Endothelial cell of umbilical vein (primary cell): ENCODE data around the gene DPP6. TPM values are rescaled to one million over a fixed set of nuclear protein-coding genes. Genes with fewer than 3 reads are reported as not detected.

ENCODE experiments used
- BruUV-seq: library from RNA; stranded (reverse); fragments of 400-500 nt; replicated peaks from 2 replicates; lab custom pipeline; 2021; lab: Mats Ljungman, UMichigan
- CTCF ChIA-PET: fragments of 300-600, 350-600 bp; sonication (Branson Sonifier 250); formaldehyde crosslinking; loops from one replicate; lab custom pipeline; 2021; ENCODE audit warnings: antibody characterized with exemption, inconsistent platforms; lab: Charles Lee
- POLR2A ChIA-PET: fragments of 300-600, 350-600 bp; sonication (Branson Sonifier 250); formaldehyde crosslinking; loops from one replicate; lab custom pipeline; 2021; ENCODE audit warnings: antibody characterized with exemption, inconsistent platforms; lab: Charles Lee
- DNase-seq: peaks from one replicate; pipeline ENCODE4 v3.0.0-alpha.2; 2011; ENCODE audit warnings: low read depth, low spot score
- FAIRE-seq: peaks from 2 replicates; lab custom pipeline; 2011; peaks lifted over from hg19 to GRCh38; lab: Jason Lieb, UNC
- H2AFZ ChIP-seq: 2 replicates; pipeline ENCODE4 v1.6.0; 2012; ENCODE audit warnings: low read depth, low read length, control low read depth, inconsistent platforms
- H3K27ac ChIP-seq: 2 replicates; pipeline ENCODE4 v1.5.1; 2011; ENCODE audit warnings: low read depth, mild to moderate bottlenecking, control low read depth, low read length, moderate library complexity; ENCODE audit not compliant: insufficient read depth
- H3K27me3 ChIP-seq, 2 experiments: 2 replicates each; pipeline versions ENCODE4 v1.6.0 to v1.6.1; 2011; ENCODE audit warnings: low read length in 2 of 2, mixed read lengths in 1 of 2; ENCODE audit not compliant: control insufficient read depth in 2 of 2, insufficient read depth in 2 of 2
- H3K36me3 ChIP-seq, 2 experiments: 2 replicates in 1 of 2; 3 replicates in 1 of 2; pipeline ENCODE4 v1.5.1; 2011; ENCODE audit warnings: low read length in 2 of 2, mild to moderate bottlenecking in 1 of 2, moderate library complexity in 1 of 2; ENCODE audit not compliant: control insufficient read depth in 2 of 2, insufficient read depth in 2 of 2; ENCODE audit errors: extremely low read depth in 1 of 2
- H3K4me1 ChIP-seq: 3 replicates; pipeline ENCODE4 v1.5.1; 2011; ENCODE audit warnings: mild to moderate bottlenecking, low read length; ENCODE audit not compliant: control insufficient read depth, insufficient read depth; ENCODE audit errors: extremely low read depth
- H3K4me2 ChIP-seq: 2 replicates; pipeline ENCODE4 v1.6.1; 2011; ENCODE audit warnings: low read length, control low read depth, mixed read lengths; ENCODE audit not compliant: insufficient read depth
- H3K4me3 ChIP-seq, 3 experiments: fragments of 200-600 bp in 1 of 3; sonication (generic), shearing (Covaris generic) in 1 of 3; replicated peaks in 1 of 3; 2 replicates each; pipeline ENCODE4 v1.5.1; 2011 to 2016; ENCODE audit warnings: control low read depth in 3 of 3, low read length in 3 of 3, mild to moderate bottlenecking in 2 of 3, inconsistent platforms in 1 of 3, low read depth in 1 of 3, moderate library complexity in 1 of 3; ENCODE audit not compliant: insufficient read depth in 1 of 3
- H3K79me2 ChIP-seq: 2 replicates; pipeline ENCODE4 v1.6.0; 2012; ENCODE audit warnings: low read length, inconsistent platforms; ENCODE audit not compliant: control insufficient read depth, insufficient read depth
- H3K9ac ChIP-seq: replicated peaks from 2 replicates; pipeline ENCODE3; 2011; ENCODE audit warnings: low read length, control low read depth; ENCODE audit not compliant: insufficient read depth; ENCODE audit errors: extremely low read depth
- H3K9me1 ChIP-seq: replicated peaks from 3 replicates; pipeline ENCODE4 v1.6.0; 2011; ENCODE audit warnings: mild to moderate bottlenecking, low read length; ENCODE audit not compliant: control insufficient read depth, insufficient read depth; ENCODE audit errors: extremely low read depth
- H3K9me3 ChIP-seq: replicated peaks from 2 replicates; pipeline ENCODE4 v1.5.1; 2012; ENCODE audit warnings: low read length, inconsistent platforms; ENCODE audit not compliant: control insufficient read depth, insufficient read depth
- H4K20me1 ChIP-seq: replicated peaks from 2 replicates; pipeline ENCODE3; 2011; ENCODE audit warnings: mild to moderate bottlenecking, low read length; ENCODE audit not compliant: control insufficient read depth, insufficient read depth; ENCODE audit errors: extremely low read depth
- CTCF ChIP-seq, 2 donors: IDR thresholded peaks; 1 replicate in 1 of 2; 2 replicates in 1 of 2; pipeline ENCODE4 v1.5.1; 2011; ENCODE audit warnings: low read length in 2 of 2, mild to moderate bottlenecking in 2 of 2, moderate library complexity in 2 of 2, control low read depth in 1 of 2, inconsistent platforms in 1 of 2, low read depth in 1 of 2; ENCODE audit not compliant: insufficient read depth in 1 of 2; ENCODE audit errors: extremely low read depth in 1 of 2
- EZH2 ChIP-seq: IDR thresholded peaks from 2 replicates; pipeline ENCODE4 v1.6.1; 2012; ENCODE audit warnings: borderline replicate concordance, low read depth, mild to moderate bottlenecking, moderate library complexity, low read length, inconsistent platforms; ENCODE audit not compliant: severe bottlenecking
- FOS ChIP-seq: IDR thresholded peaks from 2 replicates; pipeline ENCODE4 v1.6.1; 2011; ENCODE audit warnings: mild to moderate bottlenecking, low read length, moderate library complexity, borderline replicate concordance; ENCODE audit not compliant: insufficient read depth
- GATA2 ChIP-seq: IDR thresholded peaks from 2 replicates; pipeline ENCODE4 v1.7.0; 2011; ENCODE audit warnings: low read depth, mild to moderate bottlenecking, moderate library complexity, mixed read lengths, low read length; ENCODE audit not compliant: insufficient read length, insufficient read depth
- JUN ChIP-seq: IDR thresholded peaks from 2 replicates; pipeline ENCODE4 v1.6.1; 2011; ENCODE audit warnings: borderline replicate concordance, low read depth; ENCODE audit not compliant: insufficient read length, insufficient read depth
- MAX ChIP-seq: IDR thresholded peaks from 2 replicates; pipeline ENCODE4 v1.6.1; 2011; ENCODE audit not compliant: insufficient read depth, insufficient read length
- MYC ChIP-seq: IDR thresholded peaks from one replicate; pipeline ENCODE4 v1.6.1; 2011; ENCODE audit warnings: mild to moderate bottlenecking, low read depth, low read length
- POLR2A ChIP-seq: IDR thresholded peaks from 2 replicates; pipeline ENCODE4 v1.6.1; 2012; ENCODE audit warnings: low read depth, mild to moderate bottlenecking, control low read depth, low read length
- POLR2AphosphoS5 ChIP-seq: IDR thresholded peaks from 2 replicates; pipeline ENCODE4 v1.6.1; 2012; ENCODE audit warnings: low read depth, mild to moderate bottlenecking, control low read depth, low read length, moderate library complexity; ENCODE audit not compliant: insufficient read depth
- dilution Hi-C: fragments of 300-500 bp; cut with MboI; formaldehyde crosslinking; loops from one replicate; pipeline ENCODE4 v1.15.0; 2019; ENCODE audit warnings: low sequenced_read_pairs; ENCODE audit not compliant: extremely low pct_ligation_motif_present
- intact Hi-C: fragments of 100-400 bp; cut with micrococcal nuclease; formaldehyde crosslinking; loops from one replicate; pipeline ENCODE4 v1.10.0; 2022
- polyA plus RNA-seq, 4 experiments: library from polyadenylated mRNA; depleted of rRNA in 3 of 4; stranded (reverse) in 3 of 4; unstranded in 1 of 4; fragments of >200 nt; gene quantifications; 2 replicates each; pipeline versions ENCODE4 v1.2.1 to v1.2.3, GENCODE V29; 2011 to 2012; ENCODE audit warnings: missing spikeins in 1 of 4
- total RNA-seq: library from RNA; stranded (reverse); gene quantifications from 2 replicates; pipeline ENCODE4 v1.2.3, GENCODE V29; 2021

The DPP6 gene
- total and polyA plus RNA-seq, 2 donors (not counting 3 experiments of a cell fraction or from before 2014, with no cell fraction given), result not detected

- CTCF ChIA-PET, result no interaction called here
These were observed 783.8 kb downstream of the DPP6 start for GRCh38 chr7:154836021-154836448.

More at GRCh38 chr7:154836021-154836448, 783.8 kb downstream of the DPP6 start:
- no peaks in the 10 kb centered on the region for H3K9me1 ChIP-seq
- no peaks in the 10 kb centered on the region for H3K27me3 ChIP-seq
- dilution Hi-C loops, result no loop called here
- no peaks in the 10 kb centered on the region for H3K4me1 ChIP-seq
- no peak overlapping the region for H3K27ac ChIP-seq
- no peaks in the 10 kb centered on the region for H3K79me2 ChIP-seq
- H2AFZ ChIP-seq, result no peak overlapping the region
- TF ChIP-seq POLR2AphosphoS5 (no peak), POLR2A (no peak), CTCF (IDR thresholded peaks at IDR 0.05; ENCODE audit: extremely low read depth in 1 of 2, insufficient read depth in 1 of 2, low read depth in 1 of 2, low read length in 2 of 2) (no peak), JUN (no peak), MAX (no peak), GATA2 (no peak), MYC (no peak), EZH2 (no peak), FOS (no peak)
- H3K36me3 ChIP-seq, result no peaks in the 10 kb centered on the region
- peaks cover 8% of the 10 kb centered on the region for H3K9me3 ChIP-seq
- no peak overlapping the region for H3K9ac ChIP-seq
- DNase-seq, result no peak
- H4K20me1 ChIP-seq, result no peaks in the 10 kb centered on the region
- no TSS peak for BruUV-seq
- no peak overlapping the region for H3K4me3 ChIP-seq
- no peak for FAIRE-seq
- POLR2A ChIA-PET, result no interaction called here
- H3K4me2 ChIP-seq, result no peak overlapping the region
- intact Hi-C loops, result no loop called here
